Measurements from ENCODE around the gene ARHGEF28.

Gene ARHGEF28, protein sequence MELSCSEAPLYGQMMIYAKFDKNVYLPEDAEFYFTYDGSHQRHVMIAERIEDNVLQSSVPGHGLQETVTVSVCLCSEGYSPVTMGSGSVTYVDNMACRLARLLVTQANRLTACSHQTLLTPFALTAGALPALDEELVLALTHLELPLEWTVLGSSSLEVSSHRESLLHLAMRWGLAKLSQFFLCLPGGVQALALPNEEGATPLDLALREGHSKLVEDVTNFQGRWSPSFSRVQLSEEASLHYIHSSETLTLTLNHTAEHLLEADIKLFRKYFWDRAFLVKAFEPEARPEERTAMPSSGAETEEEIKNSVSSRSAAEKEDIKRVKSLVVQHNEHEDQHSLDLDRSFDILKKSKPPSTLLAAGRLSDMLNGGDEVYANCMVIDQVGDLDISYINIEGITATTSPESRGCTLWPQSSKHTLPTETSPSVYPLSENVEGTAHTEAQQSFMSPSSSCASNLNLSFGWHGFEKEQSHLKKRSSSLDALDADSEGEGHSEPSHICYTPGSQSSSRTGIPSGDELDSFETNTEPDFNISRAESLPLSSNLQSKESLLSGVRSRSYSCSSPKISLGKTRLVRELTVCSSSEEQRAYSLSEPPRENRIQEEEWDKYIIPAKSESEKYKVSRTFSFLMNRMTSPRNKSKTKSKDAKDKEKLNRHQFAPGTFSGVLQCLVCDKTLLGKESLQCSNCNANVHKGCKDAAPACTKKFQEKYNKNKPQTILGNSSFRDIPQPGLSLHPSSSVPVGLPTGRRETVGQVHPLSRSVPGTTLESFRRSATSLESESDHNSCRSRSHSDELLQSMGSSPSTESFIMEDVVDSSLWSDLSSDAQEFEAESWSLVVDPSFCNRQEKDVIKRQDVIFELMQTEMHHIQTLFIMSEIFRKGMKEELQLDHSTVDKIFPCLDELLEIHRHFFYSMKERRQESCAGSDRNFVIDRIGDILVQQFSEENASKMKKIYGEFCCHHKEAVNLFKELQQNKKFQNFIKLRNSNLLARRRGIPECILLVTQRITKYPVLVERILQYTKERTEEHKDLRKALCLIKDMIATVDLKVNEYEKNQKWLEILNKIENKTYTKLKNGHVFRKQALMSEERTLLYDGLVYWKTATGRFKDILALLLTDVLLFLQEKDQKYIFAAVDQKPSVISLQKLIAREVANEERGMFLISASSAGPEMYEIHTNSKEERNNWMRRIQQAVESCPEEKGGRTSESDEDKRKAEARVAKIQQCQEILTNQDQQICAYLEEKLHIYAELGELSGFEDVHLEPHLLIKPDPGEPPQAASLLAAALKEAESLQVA (N-terminal part only)

GRCh38 chr5:73625944-73626811 lies at the start of gene ARHGEF28:
TSS of gene ARHGEF28 (plus strand) at chr5:73626196. CDS start at chr5:73684852, 58,656 bp downstream.
- DNase-seq, result no peak

DNA sequence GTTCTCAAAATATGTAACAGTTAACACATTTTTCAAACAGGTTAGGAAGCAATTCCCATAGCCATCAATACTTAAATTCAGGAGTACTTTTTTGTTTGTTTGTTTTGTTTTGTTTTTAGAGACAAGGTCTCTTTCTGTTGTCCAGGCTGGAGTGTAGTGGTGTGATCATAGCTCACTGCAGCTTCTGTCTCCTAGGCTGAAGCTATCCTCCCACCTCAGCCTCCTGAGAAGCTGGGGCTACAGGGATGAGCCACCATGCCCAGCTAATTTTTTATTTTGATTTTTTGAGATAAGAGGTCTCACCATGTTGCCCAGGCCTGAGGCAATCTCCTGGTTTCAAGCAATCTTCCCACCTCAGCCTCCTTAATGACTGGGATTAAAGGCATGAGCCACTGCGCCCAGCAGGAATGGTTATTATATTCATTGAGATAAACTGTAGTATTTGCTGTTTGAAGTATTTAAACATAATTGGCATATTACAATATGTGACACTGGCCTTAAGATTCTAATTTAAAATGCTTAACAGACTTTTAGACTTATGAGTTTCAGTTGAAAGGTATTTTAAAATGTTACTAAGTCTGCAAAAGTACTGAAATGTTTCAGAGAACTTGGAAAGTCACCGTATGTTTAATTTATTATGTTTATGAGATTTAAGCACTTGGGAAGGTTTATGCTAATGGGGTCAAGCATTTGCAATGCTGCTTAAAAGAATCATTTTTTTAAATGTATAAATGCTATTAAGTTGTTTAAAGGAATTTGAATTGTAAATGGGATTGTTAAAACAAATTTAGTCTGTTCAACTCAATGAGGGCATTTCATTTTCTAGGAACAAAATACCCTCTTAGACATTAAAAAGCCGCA lies 43.5 kb upstream of the ARHGEF28 start:
- DNase-seq, result no peak

DNA sequence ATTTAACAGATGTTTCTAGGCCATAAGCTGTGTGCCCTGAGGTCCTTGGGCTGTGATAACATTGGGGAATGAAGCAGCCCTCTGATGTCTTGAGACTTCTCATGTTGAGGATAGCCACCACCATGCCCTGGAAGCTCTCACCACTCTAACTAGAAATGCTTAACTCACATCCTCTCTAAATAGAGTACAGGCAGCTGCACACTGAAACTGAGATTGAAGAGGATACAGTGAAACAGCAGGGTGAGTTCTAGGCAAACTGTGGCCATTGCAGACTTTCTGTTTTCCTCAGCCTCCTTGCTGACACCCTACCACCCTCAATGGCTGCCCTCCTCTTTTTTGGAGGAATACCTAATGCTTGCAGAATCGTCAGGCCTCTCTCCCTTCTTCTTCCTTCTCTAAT lies 38.1 kb upstream of the ARHGEF28 start:
- no peak for DNase-seq

DNA sequence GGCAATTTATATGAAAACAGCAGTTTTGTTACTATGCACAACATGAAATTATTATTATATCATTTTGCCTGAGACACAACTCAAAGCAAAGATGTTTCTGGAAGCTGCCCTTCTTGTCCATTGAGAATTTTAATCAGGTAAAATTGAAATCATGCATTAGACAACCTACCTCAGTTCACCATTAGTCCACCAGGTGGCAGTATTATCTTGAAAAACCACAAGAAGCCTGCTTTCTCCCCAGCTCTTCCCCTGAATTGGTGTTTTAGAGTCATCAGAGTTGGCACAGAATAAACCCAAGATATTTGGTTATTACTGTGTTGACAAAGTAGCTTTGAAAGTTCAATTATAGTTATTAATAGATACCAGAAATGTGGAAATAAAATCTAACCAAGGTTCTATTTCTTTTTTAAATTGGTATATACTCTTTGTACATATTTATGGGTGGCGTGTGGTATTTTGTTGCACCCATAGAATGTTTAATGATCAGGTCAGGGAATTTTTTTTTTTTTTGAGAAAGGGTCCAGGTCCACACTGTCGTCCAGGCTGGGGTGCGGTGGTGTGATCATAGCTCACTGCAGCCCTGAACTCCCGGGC lies 34.8 kb upstream of the ARHGEF28 start:
- DNase-seq, result peak; percentile 56

- DNase-seq, result no peak
Measured at GRCh38 chr5:73591698-73592501, 34.1 kb upstream of the ARHGEF28 start.

GRCh38 chr5:73592551-73592950 lies 33.4 kb upstream of the ARHGEF28 start:
- no peak for DNase-seq

GRCh38 chr5:73596705-73597328 lies 29.2 kb upstream of the ARHGEF28 start:
- DNase-seq, result no peak

DNA sequence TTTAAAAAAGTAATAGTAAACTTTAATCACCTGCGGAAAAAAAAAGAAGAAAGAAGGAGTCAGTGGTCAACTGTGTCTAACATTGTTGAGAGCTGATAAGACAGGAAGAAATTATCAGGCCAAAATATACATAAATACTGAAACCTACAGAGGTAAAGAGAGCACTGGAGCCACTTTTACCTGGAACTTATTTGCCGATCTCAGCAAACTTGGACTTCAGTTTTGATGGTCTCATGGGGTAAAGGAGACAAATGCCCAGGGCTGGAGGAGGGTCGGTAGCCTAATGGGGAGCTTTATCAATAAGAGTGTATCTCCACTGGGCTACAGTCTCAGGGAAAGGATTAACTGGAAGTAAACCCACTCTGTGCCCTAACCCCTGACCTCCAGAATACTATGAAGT lies 26.6 kb upstream of the ARHGEF28 start:
- no peak for DNase-seq

DNA sequence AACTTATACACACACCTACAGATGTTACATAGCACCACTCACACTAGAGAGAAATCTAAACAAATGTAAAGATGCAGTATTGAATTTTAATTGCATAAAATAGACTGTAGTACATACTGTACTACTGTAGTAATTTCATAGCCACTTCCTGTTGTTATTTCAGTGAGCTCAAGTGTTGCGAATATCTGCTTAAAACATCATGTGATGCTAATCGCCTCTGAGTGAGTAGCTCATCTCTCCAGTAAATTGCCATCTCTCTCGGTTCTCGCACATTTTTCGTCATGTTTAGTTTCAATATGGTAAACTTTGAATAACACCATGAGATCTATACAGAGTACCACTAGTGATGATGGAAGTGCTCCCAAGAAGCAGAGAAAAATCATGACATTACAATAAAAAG lies 22.0 kb upstream of the ARHGEF28 start:
- no peak for DNase-seq

- DNase-seq, result no peak
Measured at GRCh38 chr5:73605223-73606087, 20.5 kb upstream of the ARHGEF28 start.

GRCh38 chr5:73606206-73606753 lies 19.7 kb upstream of the ARHGEF28 start:
- DNase-seq, result no peak

- no peak for DNase-seq
Measured at GRCh38 chr5:73607228-73607627, 18.8 kb upstream of the ARHGEF28 start.

DNA sequence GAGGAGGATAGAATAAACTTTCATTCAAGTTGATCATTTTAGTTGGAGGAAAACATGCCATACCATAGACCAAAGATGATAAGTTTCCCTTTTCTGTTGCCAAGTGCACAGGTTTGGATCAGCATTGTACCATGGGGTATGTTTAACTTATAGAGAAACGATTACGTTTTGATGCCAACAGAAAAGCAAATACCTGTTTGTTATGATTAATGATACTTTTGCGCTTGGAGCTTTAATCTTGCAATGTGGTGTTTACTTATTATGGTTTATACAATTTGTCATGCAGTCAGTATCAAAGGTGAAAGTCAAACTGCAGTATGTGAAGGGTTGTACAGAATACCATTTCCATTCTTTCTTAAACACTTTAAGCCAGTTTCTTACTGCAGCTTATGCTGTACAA lies 13.2 kb upstream of the ARHGEF28 start:
- no peak for DNase-seq

GRCh38 chr5:73615085-73615484 lies 10.9 kb upstream of the ARHGEF28 start:
- no peak for DNase-seq

DNA sequence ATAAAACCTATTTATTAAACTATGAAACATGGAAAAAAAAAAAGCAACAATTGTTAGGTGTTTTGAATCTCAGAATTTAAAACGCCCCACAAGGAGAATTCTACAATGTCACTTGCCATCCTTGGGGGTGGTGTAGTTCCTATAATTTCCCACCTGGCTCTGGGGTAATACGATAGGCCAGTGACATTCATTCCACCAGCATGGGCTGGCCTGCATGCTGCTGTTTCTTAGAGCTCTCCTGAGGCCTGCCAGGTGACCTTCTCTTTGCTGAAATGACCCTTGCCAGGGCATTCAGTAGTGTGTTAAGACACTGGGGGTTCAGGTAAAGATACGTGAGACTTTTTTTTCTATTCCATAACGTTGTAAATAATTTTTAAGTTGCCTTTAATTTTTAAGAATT lies 10.0 kb upstream of the ARHGEF28 start:
- no peak for DNase-seq

DNA sequence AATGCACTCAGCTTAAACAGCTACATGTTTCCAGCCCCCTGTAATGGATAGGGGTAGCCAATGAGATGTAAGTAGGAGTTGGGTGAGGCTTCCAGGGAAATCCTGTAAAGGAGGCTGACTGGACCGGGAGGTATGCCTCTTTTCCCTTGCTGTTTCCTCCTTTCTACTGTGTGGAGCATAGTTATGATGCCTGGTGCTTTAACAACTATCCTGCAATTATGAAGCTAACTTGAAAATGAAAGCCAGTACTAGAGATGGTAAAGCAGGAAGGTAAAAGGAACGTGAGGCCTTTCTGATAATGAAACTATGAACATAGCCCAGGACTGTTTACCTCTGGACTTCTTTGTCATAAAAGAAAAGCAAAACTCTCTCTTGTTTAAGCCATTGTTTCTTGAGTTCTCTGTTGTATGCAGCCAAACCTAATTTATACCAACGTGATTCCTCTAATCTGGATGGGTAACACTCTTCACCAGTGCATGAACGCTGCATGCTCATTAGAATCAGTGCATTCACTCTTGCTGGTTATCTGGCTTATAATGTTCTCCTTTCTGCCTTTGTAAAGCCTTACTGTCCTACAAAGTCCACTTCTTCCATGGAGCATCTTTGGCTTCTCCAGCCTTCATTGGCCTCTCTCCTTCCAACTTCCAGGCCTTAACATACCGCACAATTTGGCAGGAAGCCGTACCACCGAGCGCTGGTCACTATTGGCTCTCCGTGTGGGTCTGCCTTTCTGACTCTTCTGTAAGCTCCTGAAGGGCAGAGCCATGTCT lies 8.3 kb upstream of the ARHGEF28 start:
- DNase-seq, result no peak

Measured in activated T-cell treated with anti-CD3 and anti-CD28 coated beads for 4 hours (primary cell).